A549 (cell line): Measurements from ENCODE around the gene TNIK. TPM values are rescaled to one million over a fixed set of nuclear protein-coding genes. Genes with fewer than 3 reads are reported as not detected.

Experiments
- ATAC-seq, 2 experiments: fragments of 200-7000 bp in 1 of 2; fragments of >200 bp in 1 of 2; cut with Nextera tagmentation in 1 of 2; cut with Tn5 transposase in 1 of 2; 3 replicates each; pipeline versions ENCODE4 v1.8.0 to v1.9.1; 2018 to 2020; ENCODE audit warnings: mild to moderate bottlenecking in 1 of 2, moderate library complexity in 1 of 2
- CTCF ChIA-PET: fragments of 300-600 bp; sonication (Branson Sonifier 250); formaldehyde crosslinking; extraction: SDS; loops from one replicate; lab custom pipeline; 2021; ENCODE audit warnings: antibody characterized with exemption, inconsistent platforms; lab: Yijun Ruan, JAX
- POLR2A ChIA-PET: fragments of 350-600 bp; formaldehyde crosslinking; extraction: SDS; loops from one replicate; lab custom pipeline; 2021; ENCODE audit warnings: antibody characterized with exemption, inconsistent platforms; lab: Yijun Ruan, JAX
- DNase-seq, 2 experiments: peaks; one replicate each; pipeline versions ENCODE4 v3.0.0 to v3.0.0-alpha.2; 2011 to 2016; ENCODE audit warnings: low read depth in 1 of 2, low spot score in 1 of 2
- FAIRE-seq: peaks from 2 replicates; lab custom pipeline; 2011; peaks lifted over from hg19 to GRCh38; lab: Jason Lieb, UNC
- H3K27ac ChIP-seq, 2 experiments: fragments of >200 bp; sonication (Bioruptor Twin); formaldehyde crosslinking; 3 replicates each; pipeline ENCODE4 v1.5.1; 2016 to 2017
- H3K4me1 ChIP-seq: fragments of >200 bp; sonication (Bioruptor Twin); formaldehyde crosslinking; 3 replicates; pipeline ENCODE4 v1.6.1; 2016
- H3K4me2 ChIP-seq: fragments of >200 bp; sonication (Bioruptor Twin); formaldehyde crosslinking; 3 replicates; pipeline ENCODE4 v1.6.1; 2016
- H3K4me3 ChIP-seq: fragments of >200 bp; sonication (Bioruptor Twin); formaldehyde crosslinking; 3 replicates; pipeline ENCODE4 v1.5.1; 2016
- H3K9me3 ChIP-seq: fragments of >200 bp; sonication (Bioruptor Twin); formaldehyde crosslinking; 3 replicates; pipeline ENCODE4 v1.6.1; 2016
- ATOH8 ChIP-seq: fragments of 250-450 bp; sonication (Bioruptor Pico); IDR thresholded peaks from 2 replicates; pipeline ENCODE4 v1.5.0; 2020; ENCODE audit warnings: low read depth, mild to moderate bottlenecking, moderate library complexity
- BCL3 ChIP-seq: fragments of >200 bp; sonication (Bioruptor Twin); formaldehyde crosslinking; IDR thresholded peaks from 3 replicates; pipeline ENCODE4 v1.6.1; 2016
- BHLHE40 ChIP-seq: IDR thresholded peaks from 2 replicates; pipeline ENCODE4 v1.6.1; 2012; ENCODE audit warnings: low read depth, low read length, inconsistent platforms
- CBX2 ChIP-seq: fragments of 200-600 bp; sonication (generic); IDR thresholded peaks from 2 replicates; pipeline ENCODE4 v1.6.1; 2016; ENCODE audit warnings: low read depth, mild to moderate bottlenecking, borderline replicate concordance
- E2F6 ChIP-seq: IDR thresholded peaks from 2 replicates; pipeline ENCODE4 v1.6.1; 2012; ENCODE audit warnings: low read depth, borderline replicate concordance
- EP300 ChIP-seq, 2 experiments: fragments of >200 bp; sonication (Bioruptor Twin); formaldehyde crosslinking; IDR thresholded peaks; 2 replicates in 1 of 2; 3 replicates in 1 of 2; pipeline ENCODE4 v1.6.1; 2016 to 2017
- FOSL2 ChIP-seq, 2 experiments: fragments of 450-650 bp in 1 of 2; fragments of >200 bp in 1 of 2; sonication (Bioruptor Twin) in 1 of 2; formaldehyde crosslinking; IDR thresholded peaks; 2 replicates each; pipeline versions ENCODE4 v1.5.0 to v1.6.1; 2016 to 2020; ENCODE audit warnings: mild to moderate bottlenecking in 1 of 2, moderate library complexity in 1 of 2
- FOXS1 ChIP-seq: fragments of 250-450 bp; sonication (Bioruptor Pico); IDR thresholded peaks from 2 replicates; pipeline ENCODE4 v1.5.0; 2020; ENCODE audit warnings: mild to moderate bottlenecking, moderate library complexity
- GATA3 ChIP-seq: IDR thresholded peaks from 2 replicates; pipeline ENCODE4 v1.6.1; 2012; ENCODE audit warnings: borderline replicate concordance
- HES2 ChIP-seq: fragments of >200 bp; sonication (Bioruptor Twin); formaldehyde crosslinking; IDR thresholded peaks from 2 replicates; pipeline ENCODE4 v1.6.1; 2016
- HMGXB4 ChIP-seq: fragments of 250-450 bp; sonication (Bioruptor Pico); IDR thresholded peaks from 2 replicates; pipeline ENCODE4 v1.5.0; 2021; ENCODE audit warnings: mild to moderate bottlenecking, moderate library complexity, borderline replicate concordance
- HOXA7 ChIP-seq: fragments of 250-450 bp; sonication (Bioruptor Pico); IDR thresholded peaks from 2 replicates; pipeline ENCODE4 v1.5.0; 2020; ENCODE audit warnings: mild to moderate bottlenecking, moderate library complexity
- HOXB13 ChIP-seq: fragments of 250-450 bp; sonication (Bioruptor Pico); IDR thresholded peaks from 2 replicates; pipeline ENCODE4 v1.5.0; 2020; ENCODE audit warnings: low read depth, mild to moderate bottlenecking, moderate library complexity
- JUNB ChIP-seq: fragments of >200 bp; sonication (Bioruptor Twin); formaldehyde crosslinking; IDR thresholded peaks from 2 replicates; pipeline ENCODE4 v1.6.1; 2016
- KDM1A ChIP-seq: fragments of 200-600 bp; sonication (generic); IDR thresholded peaks from 2 replicates; pipeline ENCODE4 v1.6.1; 2016; ENCODE audit warnings: low read depth, mild to moderate bottlenecking
- NPAS2 ChIP-seq: fragments of 250-450 bp; sonication (Bioruptor Pico); IDR thresholded peaks from 2 replicates; pipeline ENCODE4 v1.8.0; 2022; ENCODE audit warnings: mild to moderate bottlenecking, moderate library complexity, borderline replicate concordance
- PHF8 ChIP-seq: fragments of 200-600 bp; sonication (generic); IDR thresholded peaks from 2 replicates; pipeline ENCODE4 v1.6.1; 2016; ENCODE audit warnings: low read depth, mild to moderate bottlenecking, antibody characterized with exemption, moderate library complexity, borderline replicate concordance
- POLR2A ChIP-seq: IDR thresholded peaks from 2 replicates; pipeline ENCODE4 v1.6.1; 2012; ENCODE audit warnings: mild to moderate bottlenecking, low read length
- POLR2AphosphoS2 ChIP-seq: conservative IDR thresholded peaks from 2 replicates; pipeline ENCODE4 v1.6.1; 2012; ENCODE audit warnings: low read length, improper control_type of control experiment, inconsistent platforms
- RCOR1 ChIP-seq: fragments of 150-350 bp; IDR thresholded peaks from 2 replicates; pipeline ENCODE4 v1.6.1; 2014; ENCODE audit warnings: antibody characterized with exemption, low read length, low read depth
- REST ChIP-seq: fragments of 200-600 bp; sonication (generic); IDR thresholded peaks from 2 replicates; pipeline ENCODE4 v1.6.1; 2016; ENCODE audit warnings: antibody characterized with exemption, mild to moderate bottlenecking, moderate library complexity
- SREBF2 ChIP-seq: fragments of 450-650 bp; IDR thresholded peaks from 2 replicates; pipeline ENCODE4 v1.6.1; 2014; ENCODE audit warnings: mild to moderate bottlenecking, moderate library complexity
- ZC3H11A ChIP-seq: fragments of 450-650 bp; IDR thresholded peaks from 2 replicates; pipeline ENCODE4 v1.6.1; 2014; ENCODE audit warnings: antibody characterized with exemption, mild to moderate bottlenecking
- ZFP36 ChIP-seq: fragments of 450-650 bp; IDR thresholded peaks from 2 replicates; pipeline ENCODE4 v1.6.1; 2014; ENCODE audit warnings: borderline replicate concordance; ENCODE audit not compliant: partially characterized antibody
- ZNF302 ChIP-seq: fragments of 250-450 bp; sonication (Bioruptor Pico); IDR thresholded peaks from 2 replicates; pipeline ENCODE4 v1.9.0; 2021; ENCODE audit warnings: inconsistent platforms, mild to moderate bottlenecking, moderate library complexity
- WGBS: methylation state at CpG from one replicate; pipeline ENCODE4 v1.1.6; 2017; ENCODE audit errors: missing lambda C conversion rate; 5-methylcytosine and 5-hydroxymethylcytosine counted together
- polyA plus RNA-seq, 4 experiments: library from polyadenylated mRNA; depleted of rRNA in 3 of 4; stranded (reverse); fragments of >200 nt; fragmentation: RNase III in 1 of 4; extraction: RNeasy Plus Mini Kit Qiagen cat#74134 plus additional on column Dnase treatment in 1 of 4; gene quantifications; 2 replicates in 3 of 4; 3 replicates in 1 of 4; pipeline ENCODE4 v1.2.3, GENCODE V29; 2011 to 2017

TNIK gene
- polyA plus RNA-seq, 2 of the 4 experiments (the other 2 are of a cell fraction): 1.6 to 1.8 TPM

GRCh38 chr3:171435143-171435542 lies 25.1 kb downstream of the TNIK start:
- TF ChIP-seq POLR2A (no peak), RCOR1 (no peak), SREBF2 (no peak), GATA3 (no peak), BHLHE40 (no peak), PHF8 (no peak), HOXB13 (CRISPR knock-in tag) (no peak), EP300 (IDR thresholded peaks at IDR 0.05) (no peak), FOSL2 (IDR thresholded peaks at IDR 0.05) (no peak), FOSL2 (CRISPR knock-in tag; IDR thresholded peaks at IDR 0.05) (no peak), HES2 (no peak), REST (no peak), ZC3H11A (no peak), FOXS1 (CRISPR knock-in tag) (no peak)

GRCh38 chr3:171432548-171432947 lies 27.7 kb downstream of the TNIK start:
- Histone ChIP-seq H3K4me2 (no peak overlapping the region), H3K4me3 (no peak overlapping the region), H3K27ac (no peak overlapping the region), H3K9me3 (no peaks in the 10 kb centered on the region), H3K4me1 (no peaks in the 10 kb centered on the region)
- CTCF ChIA-PET: no interaction called here
- DNase-seq: no peak
- POLR2A ChIA-PET: no interaction called here
- 39% methylated on average over 1 of the region's 1 CpG for WGBS
- FAIRE-seq: no peak
- no peak for ATAC-seq
- TF ChIP-seq POLR2AphosphoS2 (no peak), CBX2 (no peak), E2F6 (no peak), HOXA7 (CRISPR knock-in tag) (no peak), HMGXB4 (no peak), ZFP36 (no peak), ATOH8 (CRISPR knock-in tag) (no peak), KDM1A (no peak), REST (no peak), PHF8 (no peak), JUNB (no peak), NPAS2 (CRISPR knock-in tag) (no peak), RCOR1 (no peak), ZNF302 (CRISPR knock-in tag) (no peak), FOSL2 (IDR thresholded peaks at IDR 0.05) (no peak), FOSL2 (CRISPR knock-in tag; IDR thresholded peaks at IDR 0.05) (no peak), BCL3 (no peak)

More at GRCh38 chr3:171435143-171435542, 25.1 kb downstream of the TNIK start:
- Histone ChIP-seq H3K4me2 (no peak overlapping the region), H3K4me1 (no peaks in the 10 kb centered on the region), H3K9me3 (no peaks in the 10 kb centered on the region), H3K4me3 (no peak overlapping the region), H3K27ac (no peak overlapping the region)
- FAIRE-seq (no peak), DNase-seq (no peak), ATAC-seq (no peak)
- POLR2A ChIA-PET: no interaction called here
- CTCF ChIA-PET: no interaction called here
- 85% methylated on average over 1 of the region's 1 CpG for WGBS
